Keratinocyte (primary cell): ENCODE measurements around the gene APBB2. TPM values are rescaled to one million over a fixed set of nuclear protein-coding genes. Genes with fewer than 3 reads are reported as not detected.

Experiments used
- DNase-seq: peaks from one replicate; pipeline ENCODE4 v3.0.0-alpha.2; 2011; ENCODE audit warnings: low read depth, missing footprints, low spot score
- FAIRE-seq: peaks from 2 replicates; lab custom pipeline; 2011; peaks lifted over from hg19 to GRCh38; lab: Jason Lieb, UNC
- H2AFZ ChIP-seq: 2 replicates; pipeline ENCODE4 v1.6.0; 2012; ENCODE audit warnings: low read length, control low read depth, inconsistent platforms; ENCODE audit not compliant: control insufficient read depth
- H3K27ac ChIP-seq: 2 replicates; pipeline ENCODE4 v1.5.1; 2011; ENCODE audit warnings: low read length; ENCODE audit not compliant: control insufficient read depth, insufficient read depth
- H3K27me3 ChIP-seq: 3 replicates; pipeline ENCODE4 v1.6.0; 2011; ENCODE audit warnings: low read length; ENCODE audit not compliant: control insufficient read depth, insufficient read depth; ENCODE audit errors: extremely low read depth
- H3K36me3 ChIP-seq, 2 experiments: 2 replicates in 1 of 2; 3 replicates in 1 of 2; pipeline ENCODE4 v1.5.1; 2011; ENCODE audit warnings: low read length in 2 of 2, mild to moderate bottlenecking in 1 of 2; ENCODE audit not compliant: control insufficient read depth in 2 of 2, insufficient read depth in 2 of 2; ENCODE audit errors: extremely low read depth in 1 of 2
- H3K4me1 ChIP-seq: 3 replicates; pipeline ENCODE4 v1.5.1; 2011; ENCODE audit warnings: low read length; ENCODE audit not compliant: control insufficient read depth, insufficient read depth; ENCODE audit errors: extremely low read depth
- H3K4me2 ChIP-seq: 3 replicates; pipeline ENCODE4 v1.6.0; 2011; ENCODE audit warnings: low read depth, low read length; ENCODE audit not compliant: control insufficient read depth, insufficient read depth; ENCODE audit errors: extremely low read depth
- H3K4me3 ChIP-seq, 3 experiments: fragments of 200-600 bp in 1 of 3; sonication (generic) in 1 of 3; 2 replicates in 2 of 3; 3 replicates in 1 of 3; pipeline ENCODE4 v1.5.1; 2011 to 2016; ENCODE audit warnings: low read length in 3 of 3, mild to moderate bottlenecking in 3 of 3, control low read depth in 2 of 3, inconsistent platforms in 1 of 3, low read depth in 1 of 3, mixed read lengths in 1 of 3, mixed run types in 1 of 3, moderate library complexity in 1 of 3; ENCODE audit not compliant: control insufficient read depth in 2 of 3, insufficient read depth in 2 of 3; ENCODE audit errors: extremely low read depth in 1 of 3
- H3K79me2 ChIP-seq: 2 replicates; pipeline ENCODE4 v1.6.0; 2012; ENCODE audit warnings: low read length; ENCODE audit not compliant: control insufficient read depth, insufficient read depth
- H3K9ac ChIP-seq: 3 replicates; pipeline ENCODE4 v1.6.0; 2011; ENCODE audit warnings: low read length; ENCODE audit not compliant: control insufficient read depth, insufficient read depth; ENCODE audit errors: extremely low read depth
- H3K9me1 ChIP-seq: 3 replicates; pipeline ENCODE4 v1.6.0; 2011; ENCODE audit warnings: low read length; ENCODE audit not compliant: control insufficient read depth, insufficient read depth; ENCODE audit errors: extremely low read depth
- H3K9me3 ChIP-seq: 2 replicates; pipeline ENCODE4 v1.5.1; 2012; ENCODE audit warnings: low read depth, low read length; ENCODE audit not compliant: control insufficient read depth
- H4K20me1 ChIP-seq: 3 replicates; pipeline ENCODE4 v1.6.0; 2011; ENCODE audit warnings: low read length; ENCODE audit not compliant: control insufficient read depth, insufficient read depth; ENCODE audit errors: extremely low read depth
- EZH2 ChIP-seq: IDR thresholded peaks from one replicate; pipeline ENCODE4 v1.6.1; 2012; ENCODE audit warnings: inconsistent platforms, mild to moderate bottlenecking, low read length, moderate library complexity
- dilution Hi-C: fragments of 300-500 bp; cut with MboI; formaldehyde crosslinking; loops from one replicate; pipeline ENCODE4 v1.7.0; 2020; ENCODE audit warnings: low sequenced_read_pairs; ENCODE audit not compliant: extremely low pct_ligation_motif_present
- polyA plus RNA-seq, 5 experiments: library from polyadenylated mRNA; depleted of rRNA in 3 of 5; stranded (reverse) in 3 of 5; stranded (forward) in 1 of 5; unstranded in 1 of 5; fragments of >200 nt; gene quantifications; 1 replicate in 1 of 5; 2 replicates in 3 of 5; 3 replicates in 1 of 5; pipeline versions ENCODE4 v1.2.1 to v1.2.3, GENCODE V29; 2011 to 2012; ENCODE audit warnings: missing spikeins in 2 of 5, low read depth in 1 of 5, low replicate concordance in 1 of 5
- TF ChIP-seq, protein P1 (sequence below), 3 experiments: IDR thresholded peaks in 1 of 3; conservative IDR thresholded peaks in 1 of 3; optimal IDR thresholded peaks in 1 of 3; 2 replicates in 2 of 3; 3 replicates in 1 of 3; pipeline versions ENCODE3 to v1.5.1; 2011; ENCODE audit warnings: low read length in 3 of 3, mild to moderate bottlenecking in 3 of 3, moderate library complexity in 2 of 3, control low read depth in 1 of 3, inconsistent platforms in 1 of 3; ENCODE audit not compliant: insufficient read depth in 2 of 3; ENCODE audit errors: extremely low read depth in 1 of 3

The APBB2 gene
- polyA plus RNA-seq, 1 donor (not counting 4 experiments of a cell fraction or from before 2014, with no cell fraction given) = 57.3 TPM

- TF ChIP-seq EZH2 = no peak
- TF ChIP-seq, protein P1, sequence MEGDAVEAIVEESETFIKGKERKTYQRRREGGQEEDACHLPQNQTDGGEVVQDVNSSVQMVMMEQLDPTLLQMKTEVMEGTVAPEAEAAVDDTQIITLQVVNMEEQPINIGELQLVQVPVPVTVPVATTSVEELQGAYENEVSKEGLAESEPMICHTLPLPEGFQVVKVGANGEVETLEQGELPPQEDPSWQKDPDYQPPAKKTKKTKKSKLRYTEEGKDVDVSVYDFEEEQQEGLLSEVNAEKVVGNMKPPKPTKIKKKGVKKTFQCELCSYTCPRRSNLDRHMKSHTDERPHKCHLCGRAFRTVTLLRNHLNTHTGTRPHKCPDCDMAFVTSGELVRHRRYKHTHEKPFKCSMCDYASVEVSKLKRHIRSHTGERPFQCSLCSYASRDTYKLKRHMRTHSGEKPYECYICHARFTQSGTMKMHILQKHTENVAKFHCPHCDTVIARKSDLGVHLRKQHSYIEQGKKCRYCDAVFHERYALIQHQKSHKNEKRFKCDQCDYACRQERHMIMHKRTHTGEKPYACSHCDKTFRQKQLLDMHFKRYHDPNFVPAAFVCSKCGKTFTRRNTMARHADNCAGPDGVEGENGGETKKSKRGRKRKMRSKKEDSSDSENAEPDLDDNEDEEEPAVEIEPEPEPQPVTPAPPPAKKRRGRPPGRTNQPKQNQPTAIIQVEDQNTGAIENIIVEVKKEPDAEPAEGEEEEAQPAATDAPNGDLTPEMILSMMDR (optimal IDR thresholded peaks at IDR 0.05 in 1 of 3, IDR thresholded peaks at IDR 0.05 in 1 of 3, conservative IDR thresholded peaks at IDR 0.05 in 1 of 3; ENCODE audit: extremely low read depth in 1 of 3, insufficient read depth in 2 of 3, low read length in 3 of 3) = no peak
- Histone ChIP-seq H3K9me3 (no peaks in the 10 kb centered on the region), H2AFZ (no peak overlapping the region), H3K9me1 (no peaks in the 10 kb centered on the region), H3K4me3 (no peak overlapping the region), H3K27me3 (peaks cover 3% of the 10 kb centered on the region), H3K4me2 (no peak overlapping the region), H3K36me3 (no peaks in the 10 kb centered on the region), H4K20me1 (no peaks in the 10 kb centered on the region), H3K4me1 (no peaks in the 10 kb centered on the region), H3K79me2 (no peaks in the 10 kb centered on the region), H3K27ac (no peak overlapping the region), H3K9ac (no peak overlapping the region)
- no peak for FAIRE-seq
- no peak for DNase-seq
- dilution Hi-C loops = no loop called here
These were observed 426.0 kb downstream of the APBB2 start for GRCh38 chr4:40788331-40788730.

DNA sequence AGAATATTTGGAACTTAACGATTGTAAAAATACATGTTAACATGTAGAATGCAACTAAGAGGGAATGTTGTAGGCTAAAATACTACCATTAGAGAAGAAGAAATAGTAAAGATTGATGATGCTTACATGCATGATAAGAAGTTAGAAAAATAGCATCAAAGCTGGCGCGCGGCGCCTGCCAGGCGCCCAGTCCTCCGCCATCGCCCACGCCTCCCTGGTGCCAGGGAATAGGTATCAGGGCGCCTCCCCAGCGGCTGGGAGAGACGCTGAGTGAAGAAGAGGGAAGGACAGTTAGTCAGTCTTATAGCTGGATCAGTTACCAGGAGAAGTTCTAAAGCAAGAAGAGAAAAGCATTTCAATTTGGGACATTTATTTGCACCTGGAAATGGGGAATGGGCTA, 428.6 kb downstream of the APBB2 start:
- Histone ChIP-seq H3K27me3 (peaks cover 3% of the 10 kb centered on the region), H3K4me1 (no peaks in the 10 kb centered on the region), H3K9me1 (no peaks in the 10 kb centered on the region), H4K20me1 (no peaks in the 10 kb centered on the region), H3K4me2 (no peak overlapping the region), H3K79me2 (no peaks in the 10 kb centered on the region), H2AFZ (no peak overlapping the region), H3K27ac (no peak overlapping the region), H3K4me3 (no peak overlapping the region), H3K9me3 (no peaks in the 10 kb centered on the region), H3K36me3 (no peaks in the 10 kb centered on the region), H3K9ac (no peak overlapping the region)
- no peak for FAIRE-seq
- dilution Hi-C loops = no loop called here
- no peak for DNase-seq
- no peak for TF ChIP-seq EZH2
- TF ChIP-seq, protein P1 (optimal IDR thresholded peaks at IDR 0.05 in 1 of 3, IDR thresholded peaks at IDR 0.05 in 1 of 3, conservative IDR thresholded peaks at IDR 0.05 in 1 of 3; ENCODE audit: extremely low read depth in 1 of 3, insufficient read depth in 2 of 3, low read length in 3 of 3) = no peak
